NCI-H2196 (cell line): ENCODE results near the gene FRZB.
"Not testable (repeated sequence)": the region's sequence is repeated elsewhere in the genome, so short reads cannot be mapped to it uniquely, and the experiment has no call there.

Source experiments
- DNase-seq: peaks from one replicate; lab custom pipeline; 2025; ENCODE audit not compliant: unreplicated experiment; lab: John Stamatoyannopoulos, UW

The FRZB gene

GRCh38 chr2:182890773-182891378, 24.4 kb upstream of the FRZB start:
- DNase-seq: no peak

GRCh38 chr2:182890305-182890704, 23.9 kb upstream of the FRZB start:
- no peak for DNase-seq

DNA sequence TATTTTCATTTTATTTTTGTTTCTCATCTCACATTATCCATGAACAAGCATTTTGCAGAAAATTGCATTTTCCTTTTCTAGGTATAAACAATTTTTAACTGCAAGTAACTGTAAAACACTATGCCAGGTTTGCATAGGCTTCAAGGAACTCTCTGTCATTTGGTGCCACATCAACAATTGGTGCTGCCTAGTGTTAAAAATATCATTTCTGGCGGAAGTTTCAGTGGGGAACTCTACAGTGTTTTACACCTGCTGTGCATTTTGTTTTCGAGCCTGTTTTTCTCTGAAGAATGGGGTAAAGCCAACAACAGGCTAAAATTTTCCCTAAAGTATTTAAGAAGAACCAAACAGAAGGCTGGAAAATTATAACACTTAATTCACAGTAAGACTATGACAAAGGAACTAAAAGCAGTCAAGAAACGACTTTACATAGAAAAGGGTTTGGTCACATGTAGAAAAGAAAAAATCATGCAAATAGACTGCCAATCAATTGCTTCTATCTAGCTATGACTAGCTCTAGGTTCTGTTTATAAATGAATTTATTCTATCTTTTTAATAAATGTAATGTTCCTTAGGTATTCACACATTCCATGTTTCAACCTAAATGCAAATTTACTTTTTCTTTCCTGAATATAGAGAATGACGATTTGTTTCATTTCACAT, 21.4 kb upstream of the FRZB start:
- DNase-seq: no peak

DNA sequence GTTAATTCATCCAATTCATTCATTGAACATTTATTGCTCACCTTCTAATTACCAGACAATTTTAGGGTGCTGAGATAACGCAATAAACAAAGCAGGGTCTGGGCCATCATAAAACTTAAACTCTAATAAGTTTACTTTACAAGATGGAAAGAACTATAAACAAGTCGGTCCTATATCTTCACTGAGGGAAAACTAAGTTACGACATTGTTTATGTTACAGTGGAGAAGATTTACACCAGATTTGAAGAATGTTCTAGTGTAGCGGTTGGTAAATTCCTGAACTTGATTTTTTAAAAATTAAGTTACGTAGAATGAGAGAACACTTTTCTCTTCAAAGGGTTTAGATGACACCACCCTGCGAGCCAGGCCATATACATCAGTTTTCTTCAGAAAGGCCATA, 20.7 kb upstream of the FRZB start:
- DNase-seq: no peak

DNA sequence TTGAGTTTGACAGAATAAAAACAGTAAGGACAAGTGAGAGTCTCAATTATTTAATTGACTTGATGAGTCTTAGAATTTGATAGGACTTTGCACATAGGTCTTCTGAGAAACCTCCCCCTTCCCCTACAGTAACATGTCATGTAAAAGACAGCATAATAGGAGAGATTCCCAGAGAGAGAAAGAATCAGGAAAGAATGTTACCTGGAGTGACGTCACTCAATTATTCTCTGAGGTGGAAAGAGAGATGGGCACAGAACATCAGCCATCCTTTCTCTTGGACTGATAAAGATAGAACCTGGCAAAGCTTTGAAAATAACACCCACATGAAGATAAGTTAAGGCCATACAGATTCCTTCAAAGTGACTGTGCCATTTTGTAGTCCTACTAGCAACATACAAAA, 19.3 kb upstream of the FRZB start:
- no peak for DNase-seq

DNA sequence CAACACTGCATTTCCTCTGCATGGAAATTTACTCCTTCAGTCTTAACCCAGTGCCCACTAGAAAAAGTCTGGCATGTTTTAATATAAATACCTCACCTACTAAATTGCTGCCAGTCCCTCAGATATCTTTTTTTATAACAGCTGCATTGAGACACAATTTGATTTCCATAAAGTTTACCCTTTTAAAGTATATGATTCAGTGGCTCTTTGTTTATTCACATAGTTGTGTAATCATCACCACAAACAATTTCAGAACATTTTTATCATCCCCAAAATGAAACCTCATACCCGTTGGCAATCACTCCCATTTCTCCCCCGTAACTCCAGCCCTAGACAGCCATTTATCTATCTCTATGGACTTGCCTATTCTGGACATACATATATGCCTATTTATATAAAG, 17.0 kb upstream of the FRZB start:
- no peak for DNase-seq

GRCh38 chr2:182880100-182880499, 13.7 kb upstream of the FRZB start:
- DNase-seq: not testable (repeated sequence)

GRCh38 chr2:182876653-182877052, 10.2 kb upstream of the FRZB start:
- not testable (repeated sequence) for DNase-seq

- no peak for DNase-seq
Observed at GRCh38 chr2:182870227-182870626, 3.8 kb upstream of the FRZB start.

GRCh38 chr2:182868054-182868796, 1.8 kb upstream of the FRZB start:
- no peak for DNase-seq

GRCh38 chr2:182867426-182868053, 1.1 kb upstream of the FRZB start:
- DNase-seq: no peak

DNA sequence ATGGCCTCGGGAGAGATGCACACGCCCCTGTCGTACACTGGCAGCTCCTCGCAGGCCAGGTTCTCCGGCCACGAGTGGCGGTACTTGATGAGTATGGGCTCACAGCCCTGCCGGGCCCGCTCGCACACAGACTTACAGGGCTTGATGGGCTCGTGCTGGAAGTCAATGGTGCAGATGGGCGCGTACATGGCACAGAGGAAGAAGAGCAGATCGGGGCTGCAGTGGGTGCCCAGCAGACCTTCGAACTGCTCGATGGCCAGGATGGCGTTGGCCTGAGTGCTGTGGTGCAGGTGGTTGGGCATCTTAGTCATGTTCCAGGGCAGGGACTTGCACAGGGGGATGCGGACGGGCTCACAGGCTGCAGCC, 359 bp downstream of the FRZB start:
- no peak for DNase-seq

DNA sequence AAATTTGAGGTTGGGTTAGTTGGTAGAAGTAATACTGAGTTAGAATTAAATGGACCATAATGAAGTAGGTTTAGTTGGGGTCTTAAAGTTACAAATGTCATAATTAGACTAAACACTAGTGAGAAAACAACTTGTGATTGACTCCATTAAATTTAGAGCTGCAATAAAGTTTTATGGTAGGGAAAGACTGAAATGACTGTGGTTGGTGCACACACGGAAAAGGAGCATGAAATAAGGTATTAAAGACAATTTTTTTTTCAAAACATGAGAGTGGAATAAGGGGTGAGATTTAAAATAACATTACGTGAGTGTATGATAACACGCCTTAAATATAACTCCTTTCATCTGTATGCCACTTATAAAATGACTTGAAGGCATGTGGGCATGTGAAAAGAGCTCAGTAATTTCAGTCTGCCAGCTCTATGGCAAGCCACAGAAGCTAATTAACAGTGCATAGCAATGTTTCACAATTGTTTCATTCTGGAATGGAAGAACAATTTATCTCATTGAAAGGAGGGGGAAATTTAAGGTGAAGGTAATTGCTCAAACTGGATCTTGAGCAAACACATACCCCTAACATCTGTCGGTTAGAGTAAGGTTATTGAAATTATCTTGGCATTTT, 1.4 kb downstream of the FRZB start:
- no peak for DNase-seq

DNA sequence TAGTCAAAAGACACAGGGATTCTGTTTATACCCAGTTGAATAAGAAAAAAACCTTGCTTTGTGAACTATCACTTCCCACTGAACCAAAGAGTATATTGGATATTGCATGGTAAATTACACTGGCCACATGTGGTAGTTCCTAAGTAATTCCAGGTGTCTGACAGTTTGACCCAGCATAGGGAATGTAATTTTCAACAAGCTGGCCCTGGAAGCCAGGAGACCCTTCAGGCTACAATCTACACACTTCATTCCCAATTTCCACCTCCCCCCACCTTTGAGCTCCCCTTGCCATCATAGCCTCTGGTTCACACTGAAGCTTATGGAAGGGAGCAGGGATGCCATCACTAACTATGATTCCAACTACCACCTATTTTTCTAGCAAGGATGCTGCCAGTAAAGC, 2.8 kb downstream of the FRZB start:
- DNase-seq: no peak

DNA sequence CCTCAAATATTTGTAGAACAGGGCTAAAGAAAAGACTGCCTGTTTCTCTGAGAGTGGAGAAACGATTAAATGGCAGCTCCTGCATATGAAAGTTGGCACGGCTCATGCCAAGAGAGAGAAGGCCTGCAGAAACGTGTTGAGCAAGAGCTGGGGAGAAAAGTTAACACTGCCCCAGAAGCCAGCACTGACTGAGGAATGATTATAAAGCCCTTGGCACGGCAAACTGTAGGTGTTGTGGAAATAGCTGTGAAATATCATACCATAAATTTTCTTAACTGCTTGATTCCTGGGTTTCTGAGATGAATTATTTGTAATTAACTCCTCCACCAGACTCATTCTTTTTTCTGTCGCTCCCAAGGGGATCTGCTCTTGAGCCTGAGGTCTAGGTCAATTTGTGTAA, 4.3 kb downstream of the FRZB start:
- no peak for DNase-seq

GRCh38 chr2:182860858-182861257, 5.6 kb downstream of the FRZB start:
- DNase-seq: no peak

DNA sequence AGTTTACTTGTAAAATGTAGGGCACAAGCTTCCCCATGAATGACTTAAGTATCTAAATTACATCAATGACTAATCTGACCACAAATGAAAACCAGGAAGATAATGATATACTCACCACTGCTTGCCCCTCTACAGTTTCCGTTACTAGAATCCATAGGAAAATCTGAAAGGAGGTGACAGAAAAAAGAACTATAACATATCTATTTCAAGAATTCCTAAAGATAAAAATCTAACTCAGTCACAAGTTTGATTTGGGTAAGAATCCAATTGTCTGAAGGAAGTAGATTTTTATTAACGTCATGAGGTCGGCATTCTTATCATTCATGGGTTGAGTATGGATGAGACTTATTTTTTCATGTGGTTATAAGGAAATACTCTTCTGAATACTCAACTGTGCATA, 7.8 kb downstream of the FRZB start:
- DNase-seq: no peak

GRCh38 chr2:182855376-182855775, 11.1 kb downstream of the FRZB start:
- DNase-seq: no peak

- DNase-seq: no peak
Observed at GRCh38 chr2:182854375-182855105, 11.9 kb downstream of the FRZB start.

- DNase-seq: no peak
Observed at GRCh38 chr2:182852801-182853200, 13.6 kb downstream of the FRZB start.

- DNase-seq: peak; percentile 48
Observed at GRCh38 chr2:182852090-182852489, 14.3 kb downstream of the FRZB start.
